A549 (cell line): ENCODE data around the gene OR8B4. TPM values are rescaled to one million over a fixed set of nuclear protein-coding genes. Genes with fewer than 3 reads are reported as not detected.
A peak's percentile ranks its signal among the peaks of the same experiment; 100 is the strongest.
"Not testable (repeated sequence)": the region's sequence is repeated elsewhere in the genome, so short reads cannot be mapped to it uniquely, and the experiment has no call there.

Experiments
- ATAC-seq, 2 experiments: fragments of 200-7000 bp in 1 of 2; fragments of >200 bp in 1 of 2; cut with Nextera tagmentation in 1 of 2; cut with Tn5 transposase in 1 of 2; 3 replicates each; pipeline versions ENCODE4 v1.8.0 to v1.9.1; 2018 to 2020; ENCODE audit warnings: mild to moderate bottlenecking in 1 of 2, moderate library complexity in 1 of 2
- CTCF ChIA-PET: fragments of 300-600 bp; sonication (Branson Sonifier 250); formaldehyde crosslinking; extraction: SDS; loops from one replicate; lab custom pipeline; 2021; ENCODE audit warnings: antibody characterized with exemption, inconsistent platforms; lab: Yijun Ruan, JAX
- POLR2A ChIA-PET: fragments of 350-600 bp; formaldehyde crosslinking; extraction: SDS; loops from one replicate; lab custom pipeline; 2021; ENCODE audit warnings: antibody characterized with exemption, inconsistent platforms; lab: Yijun Ruan, JAX
- DNase-seq, 2 experiments: peaks; one replicate each; pipeline versions ENCODE4 v3.0.0 to v3.0.0-alpha.2; 2011 to 2016; ENCODE audit warnings: low read depth in 1 of 2, low spot score in 1 of 2
- FAIRE-seq: peaks from 2 replicates; lab custom pipeline; 2011; peaks lifted over from hg19 to GRCh38; lab: Jason Lieb, UNC
- H3K27ac ChIP-seq, 2 experiments: fragments of >200 bp; sonication (Bioruptor Twin); formaldehyde crosslinking; 3 replicates each; pipeline ENCODE4 v1.5.1; 2016 to 2017
- H3K4me1 ChIP-seq: fragments of >200 bp; sonication (Bioruptor Twin); formaldehyde crosslinking; 3 replicates; pipeline ENCODE4 v1.6.1; 2016
- H3K4me2 ChIP-seq: fragments of >200 bp; sonication (Bioruptor Twin); formaldehyde crosslinking; 3 replicates; pipeline ENCODE4 v1.6.1; 2016
- H3K4me3 ChIP-seq: fragments of >200 bp; sonication (Bioruptor Twin); formaldehyde crosslinking; 3 replicates; pipeline ENCODE4 v1.5.1; 2016
- H3K9me3 ChIP-seq: fragments of >200 bp; sonication (Bioruptor Twin); formaldehyde crosslinking; 3 replicates; pipeline ENCODE4 v1.6.1; 2016
- CBX8 ChIP-seq: fragments of 200-600 bp; sonication (generic); IDR thresholded peaks from 2 replicates; pipeline ENCODE4 v1.6.1; 2016
- CTCF ChIP-seq: fragments of >200 bp; sonication (Bioruptor Twin); formaldehyde crosslinking; IDR thresholded peaks from 3 replicates; pipeline ENCODE4 v1.5.1; 2016
- EHF ChIP-seq: fragments of 250-450 bp; sonication (Bioruptor Pico); IDR thresholded peaks from 2 replicates; pipeline ENCODE4 v1.5.0; 2020; ENCODE audit warnings: mild to moderate bottlenecking
- ESRRA ChIP-seq: fragments of 150-350 bp; IDR thresholded peaks from 2 replicates; pipeline ENCODE4 v1.6.1; 2014; ENCODE audit warnings: mild to moderate bottlenecking, low read length, borderline replicate concordance
- FOSB ChIP-seq: fragments of 250-450 bp; sonication (Bioruptor Pico); IDR thresholded peaks from 2 replicates; pipeline ENCODE4 v1.5.0; 2020; ENCODE audit warnings: mild to moderate bottlenecking, moderate library complexity
- FOSL2 ChIP-seq, 2 experiments: fragments of 450-650 bp in 1 of 2; fragments of >200 bp in 1 of 2; sonication (Bioruptor Twin) in 1 of 2; formaldehyde crosslinking; IDR thresholded peaks; 2 replicates each; pipeline versions ENCODE4 v1.5.0 to v1.6.1; 2016 to 2020; ENCODE audit warnings: mild to moderate bottlenecking in 1 of 2, moderate library complexity in 1 of 2
- FOXS1 ChIP-seq: fragments of 250-450 bp; sonication (Bioruptor Pico); IDR thresholded peaks from 2 replicates; pipeline ENCODE4 v1.5.0; 2020; ENCODE audit warnings: mild to moderate bottlenecking, moderate library complexity
- HDAC2 ChIP-seq: fragments of 200-600 bp; sonication (generic); IDR thresholded peaks from 2 replicates; pipeline ENCODE4 v1.6.1; 2016
- HEYL ChIP-seq: fragments of 250-450 bp; sonication (Bioruptor Pico); IDR thresholded peaks from 2 replicates; pipeline ENCODE4 v1.8.0; 2021; ENCODE audit warnings: mild to moderate bottlenecking, moderate library complexity
- KDM5A ChIP-seq: fragments of 200-600 bp; sonication (generic); IDR thresholded peaks from 2 replicates; pipeline ENCODE4 v1.6.1; 2016; ENCODE audit warnings: antibody characterized with exemption, mild to moderate bottlenecking
- MAX ChIP-seq: IDR thresholded peaks from 2 replicates; pipeline ENCODE4 v1.6.1; 2012
- MYC ChIP-seq: IDR thresholded peaks from 2 replicates; pipeline ENCODE4 v1.6.1; 2012; ENCODE audit warnings: mild to moderate bottlenecking, inconsistent platforms, low read length, improper control_type of control experiment, borderline replicate concordance
- NFE2L2 ChIP-seq: fragments of 150-350 bp; conservative IDR thresholded peaks from 2 replicates; pipeline ENCODE4 v1.6.1; 2014; ENCODE audit warnings: low read length
- PBX3 ChIP-seq: IDR thresholded peaks from 2 replicates; pipeline ENCODE4 v1.6.1; 2012
- RAD21 ChIP-seq, 2 experiments: fragments of >200 bp in 1 of 2; sonication (Bioruptor Twin) in 1 of 2; formaldehyde crosslinking in 1 of 2; IDR thresholded peaks in 1 of 2; conservative IDR thresholded peaks in 1 of 2; 2 replicates in 1 of 2; 3 replicates in 1 of 2; pipeline ENCODE4 v1.6.1; 2012 to 2018; ENCODE audit warnings: inconsistent platforms in 1 of 2
- REST ChIP-seq: fragments of 200-600 bp; sonication (generic); IDR thresholded peaks from 2 replicates; pipeline ENCODE4 v1.6.1; 2016; ENCODE audit warnings: antibody characterized with exemption, mild to moderate bottlenecking, moderate library complexity
- RNF2 ChIP-seq: fragments of 200-600 bp; sonication (generic); IDR thresholded peaks from 2 replicates; pipeline ENCODE4 v1.6.1; 2016; ENCODE audit warnings: low read depth, mild to moderate bottlenecking, antibody characterized with exemption, moderate library complexity, borderline replicate concordance
- SMC3 ChIP-seq: fragments of >200 bp; sonication (Bioruptor Twin); formaldehyde crosslinking; IDR thresholded peaks from 3 replicates; pipeline ENCODE4 v1.6.1; 2018; ENCODE audit warnings: inconsistent platforms
- SREBF2 ChIP-seq: fragments of 450-650 bp; IDR thresholded peaks from 2 replicates; pipeline ENCODE4 v1.6.1; 2014; ENCODE audit warnings: mild to moderate bottlenecking, moderate library complexity
- USF2 ChIP-seq: fragments of 450-650 bp; IDR thresholded peaks from 2 replicates; pipeline ENCODE4 v1.6.1; 2014; ENCODE audit warnings: antibody characterized with exemption
- ZC3H11A ChIP-seq: fragments of 450-650 bp; IDR thresholded peaks from 2 replicates; pipeline ENCODE4 v1.6.1; 2014; ENCODE audit warnings: antibody characterized with exemption, mild to moderate bottlenecking
- WGBS: methylation state at CpG from one replicate; pipeline ENCODE4 v1.1.6; 2017; ENCODE audit errors: missing lambda C conversion rate; 5-methylcytosine and 5-hydroxymethylcytosine counted together
- polyA plus RNA-seq, 4 experiments: library from polyadenylated mRNA; depleted of rRNA in 3 of 4; stranded (reverse); fragments of >200 nt; fragmentation: RNase III in 1 of 4; extraction: RNeasy Plus Mini Kit Qiagen cat#74134 plus additional on column Dnase treatment in 1 of 4; gene quantifications; 2 replicates in 3 of 4; 3 replicates in 1 of 4; pipeline ENCODE4 v1.2.3, GENCODE V29; 2011 to 2017

OR8B4 gene
- polyA plus RNA-seq, 2 of the 4 experiments (the other 2 are of a cell fraction) = not detected

- no peak for TF ChIP-seq MAX
- TF ChIP-seq CBX8 = no peak
These were observed 19.1 kb downstream of the OR8B4 start (continued) for GRCh38 chr11:124405581-124405980.

- H3K27ac ChIP-seq, POLR2A ChIA-PET, DNase-seq, FAIRE-seq, H3K4me3 ChIP-seq, ATAC-seq, H3K9me3 ChIP-seq, H3K4me2 ChIP-seq, H3K4me1 ChIP-seq: not testable (repeated sequence)
- 90% methylated on average over 7 of the region's 27 CpGs for WGBS
- CTCF ChIA-PET = interaction anchor here (0.7 to 1.9 kb wide), 4 partner anchors 38 to 217 kb away, joined by 3 to 4 read pairs (median 4); no protein-coding TSS in a partner anchor
These were observed 21.5 kb downstream of the OR8B4 start for GRCh38 chr11:124403186-124403585.

- no peak for TF ChIP-seq FOSL2 (IDR thresholded peaks at IDR 0.05)
- TF ChIP-seq FOSL2 (CRISPR knock-in tag; IDR thresholded peaks at IDR 0.05) = peak; percentile 61
- TF ChIP-seq HDAC2 = no peak
- no peak for TF ChIP-seq RNF2
- TF ChIP-seq KDM5A = no peak
- TF ChIP-seq USF2 = no peak
- TF ChIP-seq FOXS1 = no peak
- TF ChIP-seq SMC3 = peak; percentile 31; the same call in 2 of the 3 replicates
- no peak for TF ChIP-seq EHF
- TF ChIP-seq PBX3 = no peak
- no peak for TF ChIP-seq FOSB (CRISPR knock-in tag)
- TF ChIP-seq REST = no peak
- no peak for TF ChIP-seq ZC3H11A
- TF ChIP-seq NFE2L2 = no peak
- TF ChIP-seq ESRRA = no peak
- TF ChIP-seq MYC = no peak
- TF ChIP-seq HEYL = no peak
- TF ChIP-seq RAD21 (conservative IDR thresholded peaks at IDR 0.05 in 1 of 2, IDR thresholded peaks at IDR 0.05 in 1 of 2) = peak; percentile 48 to 62; a peak in 4 of 5 replicates
- peak; percentile 63 for TF ChIP-seq CTCF
- no peak for TF ChIP-seq SREBF2
- H3K4me2 ChIP-seq = no peak overlapping the region
- H3K9me3 ChIP-seq = no peaks in the 10 kb centered on the region
- no peaks in the 10 kb centered on the region for H3K4me1 ChIP-seq
- 19% methylated on average over 8 of the region's 8 CpGs for WGBS
- DNase-seq (peak; percentile 18 to 70), ATAC-seq (peak; percentile 85 to 95), FAIRE-seq (no peak)
- CTCF ChIA-PET = interaction anchor here (0.7 to 1.9 kb wide), 15 partner anchors 9 to 464 kb away, joined by 3 to 19 read pairs (median 4); partner anchors contain the start of gene TBRG1
- no peak overlapping the region for H3K27ac ChIP-seq
- H3K4me3 ChIP-seq = no peak overlapping the region
- POLR2A ChIA-PET = no interaction called here
These were observed 22.2 kb downstream of the OR8B4 start for GRCh38 chr11:124402326-124402922.
